IMR-90 (cell line): ENCODE measurements around the gene HIRA. TPM values are rescaled to one million over a fixed set of nuclear protein-coding genes. Genes with fewer than 3 reads are reported as not detected.

Experiments used
- ATAC-seq: fragments of 200-7000 bp; cut with Tn5 transposase; 2 replicates; pipeline ENCODE4 v1.9.1; 2020; ENCODE audit warnings: low read depth, mild to moderate bottlenecking, moderate library complexity
- BruUV-seq: library from RNA; stranded (reverse); fragments of 400-500 nt; replicated peaks from 2 replicates; lab custom pipeline; 2021; lab: Mats Ljungman, UMichigan
- CTCF ChIA-PET: fragments of 300-600 bp; formaldehyde crosslinking; extraction: SDS; loops from one replicate; lab custom pipeline; 2021; ENCODE audit warnings: antibody characterized with exemption; lab: Yijun Ruan, JAX
- POLR2A ChIA-PET: fragments of 300-600 bp; sonication (Branson Sonifier 250); formaldehyde crosslinking; loops from one replicate; lab custom pipeline; 2022; ENCODE audit warnings: antibody characterized with exemption; ENCODE audit not compliant: unreplicated experiment; lab: Charles Lee
- DNase-seq: peaks from one replicate; pipeline ENCODE4 v3.0.0; 2013
- H2AFZ ChIP-seq: replicated peaks from 2 replicates; pipeline ENCODE3; 2013; ENCODE audit warnings: low read length, mild to moderate bottlenecking; ENCODE audit not compliant: poor library complexity
- H2AK5ac ChIP-seq: 2 replicates; pipeline ENCODE4 v1.6.1; 2013; ENCODE audit warnings: low read depth, low read length, inconsistent platforms
- H2AK9ac ChIP-seq: replicated peaks from 2 replicates; pipeline ENCODE3; 2013; ENCODE audit warnings: mild to moderate bottlenecking, low read depth, low read length, moderate library complexity; ENCODE audit not compliant: poor library complexity
- H2BK120ac ChIP-seq: 2 replicates; pipeline ENCODE4 v1.6.1; 2013; ENCODE audit warnings: low read depth, low read length, inconsistent platforms
- H2BK15ac ChIP-seq: 3 replicates; pipeline ENCODE4 v1.6.1; 2013; ENCODE audit warnings: low read depth, low read length, inconsistent platforms
- H2BK20ac ChIP-seq: 2 replicates; pipeline ENCODE4 v1.6.1; 2013; ENCODE audit warnings: low read depth, mild to moderate bottlenecking, inconsistent platforms, low read length, moderate library complexity
- H2BK5ac ChIP-seq: 2 replicates; pipeline ENCODE4 v1.6.1; 2013; ENCODE audit warnings: mild to moderate bottlenecking, low read depth, low read length, inconsistent platforms; ENCODE audit not compliant: poor library complexity, severe bottlenecking
- H3K14ac ChIP-seq: replicated peaks from 2 replicates; pipeline ENCODE4 v1.6.1; 2013; ENCODE audit warnings: low read depth, low read length, inconsistent platforms
- H3K18ac ChIP-seq: 2 replicates; pipeline ENCODE4 v1.6.1; 2013; ENCODE audit warnings: low read depth, low read length, control low read depth
- H3K23ac ChIP-seq: 2 replicates; pipeline ENCODE4 v1.6.1; 2013; ENCODE audit warnings: low read depth, low read length, inconsistent platforms
- H3K27ac ChIP-seq: 2 replicates; pipeline ENCODE4 v1.5.1; 2013; ENCODE audit warnings: mild to moderate bottlenecking, control low read depth, low read length; ENCODE audit not compliant: insufficient read depth
- H3K27me3 ChIP-seq: 2 replicates; pipeline ENCODE4 v1.6.1; 2013; ENCODE audit warnings: low read length; ENCODE audit not compliant: control insufficient read depth, insufficient read depth
- H3K36me3 ChIP-seq: 2 replicates; pipeline ENCODE4 v1.6.1; 2013; ENCODE audit warnings: low read length, mixed read lengths; ENCODE audit not compliant: control insufficient read depth, insufficient read depth
- H3K4ac ChIP-seq: 2 replicates; pipeline ENCODE4 v1.6.1; 2013; ENCODE audit warnings: low read depth, low read length, inconsistent platforms
- H3K4me1 ChIP-seq: 2 replicates; pipeline ENCODE4 v1.6.1; 2013; ENCODE audit warnings: low read length, mixed read lengths; ENCODE audit not compliant: control insufficient read depth, insufficient read depth
- H3K4me2 ChIP-seq: 2 replicates; pipeline ENCODE4 v1.6.1; 2013; ENCODE audit warnings: low read depth, mild to moderate bottlenecking, control low read depth, low read length, moderate library complexity
- H3K4me3 ChIP-seq: 2 replicates; pipeline ENCODE4 v1.5.1; 2013; ENCODE audit warnings: low read depth, mild to moderate bottlenecking, control low read depth, low read length, moderate library complexity; ENCODE audit not compliant: insufficient read depth
- H3K56ac ChIP-seq: 2 replicates; pipeline ENCODE4 v1.6.1; 2013; ENCODE audit warnings: low read length, inconsistent platforms; ENCODE audit not compliant: insufficient read depth; ENCODE audit errors: extremely low read depth
- H3K79me1 ChIP-seq, 2 experiments: 2 replicates each; pipeline ENCODE4 v1.6.1; 2013; ENCODE audit warnings: low read length in 2 of 2, inconsistent platforms in 1 of 2, low read depth in 1 of 2
- H3K9ac ChIP-seq: 2 replicates; pipeline ENCODE4 v1.6.1; 2013; ENCODE audit warnings: low read depth, low read length, control low read depth
- H3K9me1 ChIP-seq: 2 replicates; pipeline ENCODE4 v1.6.1; 2013; ENCODE audit warnings: low read length, inconsistent platforms; ENCODE audit not compliant: insufficient read depth
- H3K9me3 ChIP-seq: 2 replicates; pipeline ENCODE4 v1.6.1; 2013; ENCODE audit warnings: low read length; ENCODE audit not compliant: control insufficient read depth, insufficient read depth
- H4K20me1 ChIP-seq: 2 replicates; pipeline ENCODE4 v1.6.1; 2013; ENCODE audit warnings: low read length, inconsistent platforms; ENCODE audit not compliant: insufficient read depth
- H4K5ac ChIP-seq: 2 replicates; pipeline ENCODE4 v1.6.1; 2013; ENCODE audit warnings: mild to moderate bottlenecking, low read depth, low read length, control low read depth
- H4K8ac ChIP-seq, 2 experiments: 2 replicates each; pipeline ENCODE4 v1.6.1; 2013; ENCODE audit warnings: low read depth in 2 of 2, low read length in 2 of 2, control low read depth in 1 of 2, inconsistent platforms in 1 of 2
- H4K91ac ChIP-seq: 2 replicates; pipeline ENCODE4 v1.6.1; 2013; ENCODE audit warnings: low read depth, low read length, inconsistent platforms; ENCODE audit not compliant: insufficient read depth
- RFX5 ChIP-seq: IDR thresholded peaks from 2 replicates; pipeline ENCODE4 v1.8.0; 2012; ENCODE audit warnings: low read depth, mild to moderate bottlenecking, low read length, moderate library complexity
- WGBS, 2 experiments: methylation state at CpG; one replicate each; pipeline versions ENCODE4 v1.1.5 to v1.1.7; 2013; ENCODE audit warnings: missing lambda C conversion rate in 2 of 2; ENCODE audit not compliant: insufficient read length in 1 of 2; ENCODE audit errors: extremely low coverage in 2 of 2; 5-methylcytosine and 5-hydroxymethylcytosine counted together
- dilution Hi-C: fragments of 300-500 bp; cut with HindIII; formaldehyde crosslinking; loops from one replicate; pipeline ENCODE4 v1.14.3; 2018; ENCODE audit warnings: low sequenced_read_pairs; ENCODE audit not compliant: unreplicated experiment
- in situ Hi-C: fragments of 300-500 bp; cut with MboI; formaldehyde crosslinking; loops from 3 replicates; pipeline ENCODE4 v1.14.3; 2019; ENCODE audit warnings: low sequenced_read_pairs, inconsistent platforms, mixed read lengths
- intact Hi-C: fragments of 100-400 bp; cut with micrococcal nuclease; formaldehyde crosslinking; loops from 2 replicates; pipeline ENCODE4 v1.10.0; 2022
- polyA plus RNA-seq, 3 experiments: library from polyadenylated mRNA; depleted of rRNA; stranded (reverse); fragments of >200 nt; gene quantifications; 2 replicates each; pipeline ENCODE4 v1.2.3, GENCODE V29; 2012; ENCODE audit warnings: low replicate concordance in 1 of 3
- total RNA-seq: library from RNA; depleted of rRNA; stranded (reverse); fragments of >200 nt; gene quantifications from 2 replicates; pipeline ENCODE4 v1.2.3, GENCODE V29; 2012

The HIRA gene
- total and polyA plus RNA-seq, 2 of the 4 experiments (the other 2 are of a cell fraction): 14.5 to 24.2 TPM

GRCh38 chr22:19448739-19449421 is 17.3 kb upstream of the HIRA start:
- no peak overlapping the region for H2AK5ac ChIP-seq
- no peak overlapping the region for H4K91ac ChIP-seq
- peak overlapping the region; percentile 11; the same call in 1 of the 2 replicates for H3K23ac ChIP-seq
- CTCF ChIA-PET: no interaction called here
- no peak overlapping the region; the same call in 1 of the 2 replicates for H3K4me2 ChIP-seq
- WGBS, 2 experiments: 88% methylated on average over 1 of the region's 5 CpGs; no CpG with 5 or more reads in 1 of the 2 experiments
- ATAC-seq (no peak), DNase-seq (no peak)
- H3K4ac ChIP-seq: no peak overlapping the region
- H3K4me3 ChIP-seq: no peak overlapping the region
- no peak overlapping the region for H2BK5ac ChIP-seq
- TF ChIP-seq RFX5: no peak
- peaks cover 10% of the 10 kb centered on the region for H3K9me1 ChIP-seq
- intact Hi-C loops (no loop called here), in situ Hi-C loops (loop anchor here (10.0 kb wide), 1 partner anchor 64 kb away; no protein-coding TSS in a partner anchor), dilution Hi-C loops (no loop called here)
- POLR2A ChIA-PET: no interaction called here
- BruUV-seq: no TSS peak
- 0 out of 2 replicates have a peak, but pooled peaks cover 2% of the 10 kb centered on the region for H4K20me1 ChIP-seq
- H3K56ac ChIP-seq: no peak overlapping the region
- no peaks in the 10 kb centered on the region for H3K27me3 ChIP-seq
- H3K9ac ChIP-seq: no peak overlapping the region
- H3K27ac ChIP-seq: no peak overlapping the region
- H3K14ac ChIP-seq: no peak overlapping the region
- peaks cover 9% of the 10 kb centered on the region for H3K4me1 ChIP-seq
- no peak overlapping the region for H2BK20ac ChIP-seq
- H2AFZ ChIP-seq: no peak overlapping the region
- H2BK15ac ChIP-seq: no peak overlapping the region
- no peak overlapping the region for H2BK120ac ChIP-seq
- no peaks in the 10 kb centered on the region for H3K9me3 ChIP-seq
- peaks cover 30% of the 10 kb centered on the region for H3K36me3 ChIP-seq
- H4K8ac ChIP-seq: no peak overlapping the region
- H3K79me1 ChIP-seq: peaks cover 19 to 30% of the 10 kb centered on the region in 2 experiments; a peak in 3 of 4 replicates
- H3K18ac ChIP-seq: no peak overlapping the region
- no peak overlapping the region for H4K5ac ChIP-seq
- no peak overlapping the region for H2AK9ac ChIP-seq
